22Rv1 (cell line): ENCODE data around the gene BRD3.

Experiments used
- H3K27ac ChIP-seq: fragments of 450-650 bp; 2 replicates; pipeline ENCODE4 v1.5.1; 2017
- ZFX ChIP-seq: fragments of 450-650 bp; IDR thresholded peaks from 2 replicates; pipeline ENCODE4 v1.6.1; 2017; ENCODE audit warnings: antibody characterized with exemption, borderline replicate concordance
- TF ChIP-seq, protein P1 (sequence below): fragments of 450-650 bp; IDR thresholded peaks from 2 replicates; pipeline ENCODE4 v1.5.1; 2017; ENCODE audit warnings: mild to moderate bottlenecking

The BRD3 gene

DNA sequence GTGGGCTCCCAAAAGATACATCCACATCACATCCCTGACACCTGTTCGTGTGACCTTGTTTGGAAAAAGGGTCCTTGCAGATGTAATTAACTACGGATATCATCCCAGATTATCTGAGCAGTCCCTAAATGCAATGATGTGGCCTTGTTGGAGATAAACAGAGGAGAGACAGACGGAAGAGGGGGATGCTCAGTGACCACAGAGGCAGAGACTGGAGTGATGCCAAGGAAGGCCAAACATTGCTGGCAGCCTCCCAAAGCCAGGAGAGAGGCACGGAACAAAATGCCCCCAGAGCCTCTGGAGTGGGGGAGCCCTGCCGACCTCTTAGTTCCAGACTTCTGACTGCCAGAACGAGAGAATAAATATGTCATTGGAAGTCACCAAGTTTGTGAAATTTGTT lies 60.7 kb downstream of the BRD3 start:
- TF ChIP-seq, protein P1, sequence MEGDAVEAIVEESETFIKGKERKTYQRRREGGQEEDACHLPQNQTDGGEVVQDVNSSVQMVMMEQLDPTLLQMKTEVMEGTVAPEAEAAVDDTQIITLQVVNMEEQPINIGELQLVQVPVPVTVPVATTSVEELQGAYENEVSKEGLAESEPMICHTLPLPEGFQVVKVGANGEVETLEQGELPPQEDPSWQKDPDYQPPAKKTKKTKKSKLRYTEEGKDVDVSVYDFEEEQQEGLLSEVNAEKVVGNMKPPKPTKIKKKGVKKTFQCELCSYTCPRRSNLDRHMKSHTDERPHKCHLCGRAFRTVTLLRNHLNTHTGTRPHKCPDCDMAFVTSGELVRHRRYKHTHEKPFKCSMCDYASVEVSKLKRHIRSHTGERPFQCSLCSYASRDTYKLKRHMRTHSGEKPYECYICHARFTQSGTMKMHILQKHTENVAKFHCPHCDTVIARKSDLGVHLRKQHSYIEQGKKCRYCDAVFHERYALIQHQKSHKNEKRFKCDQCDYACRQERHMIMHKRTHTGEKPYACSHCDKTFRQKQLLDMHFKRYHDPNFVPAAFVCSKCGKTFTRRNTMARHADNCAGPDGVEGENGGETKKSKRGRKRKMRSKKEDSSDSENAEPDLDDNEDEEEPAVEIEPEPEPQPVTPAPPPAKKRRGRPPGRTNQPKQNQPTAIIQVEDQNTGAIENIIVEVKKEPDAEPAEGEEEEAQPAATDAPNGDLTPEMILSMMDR = no peak
- no peak for TF ChIP-seq ZFX

DNA sequence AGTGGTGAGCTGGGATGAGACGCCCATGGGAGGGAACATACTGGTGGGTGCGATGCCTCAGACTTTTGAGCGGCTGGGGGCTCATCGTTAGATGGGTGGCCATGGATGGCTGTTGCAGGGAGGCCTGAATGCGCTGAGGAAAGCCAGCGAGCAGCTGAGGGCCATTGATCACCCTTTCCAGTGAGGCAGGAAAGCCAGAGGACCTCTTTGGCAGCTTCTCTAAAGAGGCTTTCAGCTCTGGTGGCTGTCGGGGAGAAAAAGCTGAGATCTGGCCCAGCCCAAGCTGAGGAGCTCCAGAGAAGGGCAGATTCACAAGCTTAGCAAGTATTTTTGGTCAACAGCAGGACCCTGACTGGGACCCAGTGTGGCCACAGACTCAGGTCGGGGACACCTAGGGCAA lies 62.4 kb downstream of the BRD3 start:
- no peak for TF ChIP-seq ZFX
- TF ChIP-seq, protein P1 = no peak
- H3K27ac ChIP-seq = no peak overlapping the region

More for the DNA sequence above, 60.7 kb downstream of the BRD3 start:
- H3K27ac ChIP-seq = no peak overlapping the region

DNA sequence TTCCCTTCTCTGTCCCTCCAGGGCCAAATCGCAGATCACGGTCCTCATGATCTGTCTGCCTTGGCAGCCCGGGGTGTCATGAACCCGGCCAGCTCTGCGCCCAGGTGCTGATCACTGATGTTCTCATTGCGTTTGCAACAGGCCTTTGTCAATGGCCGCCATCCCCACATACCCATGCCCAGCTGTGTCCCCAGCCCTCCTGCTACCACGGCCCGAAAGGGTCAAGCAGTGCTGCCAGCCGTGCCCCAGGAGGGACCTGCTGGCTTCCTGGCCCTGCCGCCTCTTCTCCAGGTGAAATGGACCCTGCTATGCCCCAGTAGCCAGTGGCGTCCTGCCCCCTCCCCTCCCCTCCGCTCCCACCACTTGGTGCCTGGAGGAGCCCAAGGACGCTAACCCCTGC lies 62.9 kb downstream of the BRD3 start:
- TF ChIP-seq, protein P1 = no peak
- no peak for TF ChIP-seq ZFX
- H3K27ac ChIP-seq = no peak overlapping the region

DNA sequence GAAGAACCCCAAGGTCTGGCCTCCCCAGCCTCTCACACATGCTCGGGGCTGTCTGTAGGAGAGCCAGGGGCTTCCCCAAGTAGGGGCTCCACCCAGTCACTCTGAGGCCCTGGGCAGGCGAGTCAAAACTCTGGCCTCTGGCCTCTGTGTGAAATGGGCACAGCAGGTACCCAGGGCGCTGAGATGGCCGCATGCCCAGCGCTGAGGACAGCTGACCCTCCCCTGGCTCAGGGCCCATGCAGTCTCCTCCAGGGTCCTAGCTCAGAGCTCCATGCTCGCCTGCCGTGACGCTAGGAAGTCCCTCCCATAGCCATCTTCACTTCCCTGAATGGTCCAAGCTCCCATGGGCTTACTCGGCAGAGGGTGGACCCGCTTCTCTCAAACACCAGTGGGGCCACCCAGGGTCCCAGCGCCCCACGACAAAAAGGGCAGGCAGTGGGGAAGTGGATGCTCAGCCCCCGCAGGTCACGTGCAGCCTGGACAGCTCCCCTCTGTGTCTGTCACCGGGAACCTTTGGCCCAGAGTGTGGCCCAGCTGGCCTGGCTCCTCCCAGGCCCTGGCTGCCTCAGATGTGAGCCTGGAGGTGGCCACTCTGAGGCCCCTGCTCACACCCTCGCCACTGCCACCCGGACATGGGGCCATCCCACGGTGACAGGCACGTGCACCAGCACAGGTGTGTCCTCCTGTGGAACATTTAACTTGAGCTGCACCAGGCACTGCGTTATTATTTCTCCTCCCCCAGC lies 63.5 kb downstream of the BRD3 start:
- TF ChIP-seq, protein P1 = no peak
- no peak for TF ChIP-seq ZFX

DNA sequence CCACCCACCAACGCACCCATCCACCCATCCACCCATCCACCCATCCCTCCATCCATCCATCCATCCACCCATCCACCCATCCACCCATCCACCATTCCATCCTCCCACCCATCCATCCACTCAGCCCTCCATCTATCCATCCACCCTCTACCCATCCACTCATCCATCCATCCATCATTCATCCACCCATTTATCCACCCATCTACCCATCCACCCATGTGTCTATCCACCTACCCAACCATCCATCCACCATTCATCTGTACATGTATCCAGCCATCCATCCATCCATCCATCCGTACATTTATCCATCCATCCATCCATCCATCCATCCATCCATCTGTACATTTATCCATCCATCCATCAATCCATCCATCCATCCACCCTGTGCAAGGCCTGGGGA lies 64.6 kb downstream of the BRD3 start:
- TF ChIP-seq, protein P1 = no peak
- no peak for TF ChIP-seq ZFX
- H3K27ac ChIP-seq = no peak overlapping the region

More for the DNA sequence above, 63.5 kb downstream of the BRD3 start:
- H3K27ac ChIP-seq = no peak overlapping the region

DNA sequence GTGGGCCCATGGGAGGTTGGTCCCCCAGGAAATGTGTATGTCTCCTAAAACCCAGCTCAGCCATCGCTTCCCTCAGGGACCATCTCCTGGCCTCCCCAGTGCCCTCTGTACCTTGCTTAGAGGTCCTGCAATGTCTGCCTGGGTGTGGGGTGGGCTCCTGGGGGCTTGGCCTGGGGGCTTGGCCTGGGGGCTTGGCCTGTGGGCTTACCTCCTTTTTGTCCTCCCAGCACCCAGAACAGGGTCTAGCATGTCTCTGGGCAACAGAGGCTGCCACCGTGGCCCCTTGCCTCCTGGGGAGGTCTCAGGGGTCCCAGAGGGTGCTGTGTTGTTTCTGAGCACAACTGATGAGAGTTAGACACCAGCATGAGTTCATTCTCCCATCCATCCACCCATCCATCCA lies 65.0 kb downstream of the BRD3 start:
- TF ChIP-seq, protein P1 = no peak
- TF ChIP-seq ZFX = no peak
- no peak overlapping the region for H3K27ac ChIP-seq

DNA sequence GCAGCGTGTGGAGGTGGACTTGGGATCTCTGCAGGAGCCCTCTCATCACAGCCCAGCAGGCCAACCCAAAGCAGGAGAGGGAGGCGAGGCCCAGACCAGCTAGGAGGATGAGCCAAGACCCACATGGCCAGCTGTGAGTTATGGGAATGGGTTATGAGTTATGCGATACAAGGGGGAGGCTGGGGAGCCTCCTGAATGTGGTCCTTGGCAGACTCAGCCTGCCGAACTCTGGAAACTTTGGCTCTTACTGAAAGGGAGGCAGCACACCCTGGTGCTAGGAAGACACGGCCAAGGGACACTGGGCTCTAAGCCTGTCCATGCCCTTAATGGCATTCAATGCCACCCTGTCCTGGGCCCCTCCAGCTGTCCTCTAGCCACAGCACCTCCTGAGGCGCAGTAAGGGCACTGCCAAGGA lies 68.0 kb downstream of the BRD3 start:
- no peak overlapping the region for H3K27ac ChIP-seq
- TF ChIP-seq, protein P1 = no peak
- no peak for TF ChIP-seq ZFX
